HL-60/S4 treated with phorbol 12-myristate 13-acetate at 8.2 ng/mL for 4 days and 3 days (cell line): ENCODE data around the gene LRP1.

Experiments used
- in situ Hi-C: fragments of 300-500 bp; cut with MboI; formaldehyde crosslinking; loops from 2 replicates; pipeline ENCODE4 v1.15.0; 2022; ENCODE audit warnings: low sequenced_read_pairs

The LRP1 gene

GRCh38 chr12:57218030-57218853, 90.0 kb downstream of the LRP1 start:
- in situ Hi-C loops: no loop called here

GRCh38 chr12:57219205-57219992, 91.1 kb downstream of the LRP1 start:
- in situ Hi-C loops: no loop called here

GRCh38 chr12:57219993-57220754, 91.9 kb downstream of the LRP1 start:
- in situ Hi-C loops: no loop called here

GRCh38 chr12:57220770-57221168, 92.5 kb downstream of the LRP1 start:
- in situ Hi-C loops: no loop called here

- in situ Hi-C loops: no loop called here
Observed at GRCh38 chr12:57221169-57221917, 93.1 kb downstream of the LRP1 start.

- in situ Hi-C loops: no loop called here
Observed at GRCh38 chr12:57222286-57223190, 94.3 kb downstream of the LRP1 start.

GRCh38 chr12:57223191-57224165, 95.2 kb downstream of the LRP1 start:
- in situ Hi-C loops: no loop called here

DNA sequence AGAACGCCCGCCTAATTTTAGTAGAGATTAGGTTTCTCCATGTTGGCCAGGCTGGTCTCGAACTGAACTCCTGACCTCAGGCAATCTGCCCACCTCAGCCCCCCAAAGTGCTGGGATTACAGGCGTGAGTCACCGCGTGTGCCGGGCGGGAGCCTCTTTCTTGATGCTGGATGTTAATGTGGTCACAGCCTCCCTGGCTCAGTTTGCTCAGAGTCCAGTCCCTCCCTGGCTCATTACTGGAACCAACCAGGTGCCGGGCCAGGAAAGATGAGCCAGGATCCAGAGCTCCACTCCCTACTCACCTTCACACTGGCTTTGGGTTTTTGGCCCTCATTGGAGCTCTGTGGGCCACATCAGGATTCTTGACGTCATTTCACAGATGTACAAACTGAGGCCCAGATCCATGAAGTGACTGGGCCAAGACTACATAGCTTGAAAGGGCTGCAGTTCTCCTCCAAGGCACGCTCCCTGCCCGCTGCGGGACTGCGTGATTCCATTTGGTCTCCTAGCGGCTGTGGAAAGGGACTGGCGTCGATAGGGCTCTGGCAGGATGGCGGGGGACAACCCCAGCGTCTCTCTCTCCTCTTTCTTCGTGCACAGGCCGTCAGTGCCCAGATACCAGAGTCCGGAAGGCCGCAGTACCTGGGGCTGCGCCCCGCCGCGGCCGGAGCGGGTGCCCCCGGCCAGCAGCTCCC, 96.1 kb downstream of the LRP1 start:
- in situ Hi-C loops: no loop called here

GRCh38 chr12:57224973-57225679, 96.8 kb downstream of the LRP1 start:
- in situ Hi-C loops: no loop called here

GRCh38 chr12:57225680-57226210, 97.5 kb downstream of the LRP1 start:
- in situ Hi-C loops: no loop called here

DNA sequence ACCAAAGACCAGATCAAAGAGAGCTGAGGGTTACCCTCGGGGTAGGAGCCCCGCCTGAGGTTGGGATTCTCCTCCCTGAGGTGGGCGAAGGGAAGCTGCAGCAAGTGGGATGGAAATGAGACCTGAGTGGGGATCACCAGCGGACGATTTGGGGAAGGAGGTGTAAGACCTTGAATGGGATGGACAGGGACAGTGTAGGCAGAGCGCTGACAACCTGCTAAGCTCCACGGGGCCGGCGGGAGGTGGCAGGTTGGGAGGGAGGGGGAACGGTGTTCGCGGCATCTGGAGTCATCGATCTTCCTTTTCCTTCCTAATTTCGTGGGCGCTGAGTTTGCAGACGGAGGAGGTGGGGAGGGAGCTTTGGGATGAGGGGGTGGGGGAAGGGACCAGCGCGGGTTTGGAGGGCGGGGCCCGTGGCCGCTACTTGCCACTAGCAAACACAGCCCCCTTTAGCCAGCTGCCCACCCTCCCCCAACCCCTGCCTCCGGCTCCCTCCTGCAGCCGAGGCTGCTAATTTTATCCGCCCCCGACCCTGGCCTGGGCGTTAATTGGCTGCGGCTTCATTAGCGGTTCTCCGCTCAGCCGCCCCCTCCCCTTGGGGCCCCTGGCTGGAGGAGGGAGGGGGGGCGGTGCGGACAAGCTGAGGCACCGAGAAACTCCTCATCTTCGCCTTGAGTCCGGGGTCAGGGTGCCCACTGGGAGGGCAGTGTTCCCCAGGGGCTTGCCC, 98.5 kb downstream of the LRP1 start:
- in situ Hi-C loops: no loop called here

DNA sequence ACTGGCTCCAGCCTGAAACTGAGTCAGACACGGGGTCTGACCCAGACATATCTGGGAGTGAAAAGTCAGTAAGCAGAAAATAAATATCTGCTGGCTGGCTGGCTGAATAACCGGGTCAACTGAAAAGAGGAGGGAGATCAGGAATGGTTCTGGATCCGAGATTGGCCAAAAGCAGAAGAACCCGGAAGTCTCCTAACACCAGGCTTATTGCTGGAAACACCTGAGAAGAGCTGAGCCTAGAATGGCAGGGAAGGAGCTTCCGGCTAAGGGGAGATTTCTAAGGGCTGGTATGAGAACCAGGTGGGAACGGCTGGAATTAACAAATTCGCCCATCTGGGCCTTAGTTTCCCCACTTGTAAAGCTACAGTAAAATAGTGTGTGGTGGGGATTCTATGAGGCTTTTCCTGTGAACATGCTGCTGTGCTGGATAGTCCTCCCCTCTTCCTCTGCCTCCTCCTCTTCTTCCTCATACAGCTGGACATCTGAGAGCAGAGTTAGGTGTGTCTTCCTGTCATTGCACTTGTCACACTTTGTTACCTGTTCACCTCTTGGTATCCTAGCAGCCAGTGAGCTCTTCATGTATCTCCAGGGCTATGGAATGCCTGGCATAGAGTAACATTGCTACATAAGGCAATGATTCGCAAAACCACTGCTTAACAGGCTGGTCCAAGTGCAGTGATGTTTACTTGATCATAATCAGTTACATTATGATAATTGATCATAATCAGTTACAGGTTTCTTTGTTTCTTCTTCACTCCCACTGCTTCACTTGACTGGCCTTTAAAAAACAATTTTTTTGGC, 99.2 kb downstream of the LRP1 start:
- in situ Hi-C loops: no loop called here

DNA sequence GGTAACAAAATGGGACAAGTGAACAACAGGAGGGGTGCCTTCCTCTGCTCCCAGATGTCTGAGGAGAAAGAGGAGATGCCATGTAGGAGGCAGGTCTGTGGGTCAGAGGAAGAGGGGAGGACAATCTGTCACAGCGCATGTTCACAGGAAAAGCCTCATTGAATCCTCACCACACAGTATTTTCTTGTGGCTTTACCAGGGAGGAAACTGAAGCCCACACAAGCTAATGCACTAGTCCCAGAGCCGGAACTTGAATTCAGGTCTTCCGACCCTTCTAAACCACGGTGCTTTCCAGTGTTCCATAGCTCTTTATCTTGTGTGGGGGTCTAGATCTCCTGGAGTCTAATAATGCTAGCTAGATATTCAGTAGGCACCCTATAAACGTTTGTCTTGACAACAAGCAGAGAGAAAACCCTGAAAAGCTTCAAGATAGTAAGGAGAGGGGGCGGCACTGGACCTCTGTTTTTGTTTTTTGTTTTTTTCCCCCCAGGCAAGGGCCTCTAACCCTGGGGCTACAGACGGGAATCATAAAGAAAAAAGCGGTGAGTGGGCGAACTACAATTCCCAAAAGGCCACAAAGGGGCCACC, 100.9 kb downstream of the LRP1 start:
- in situ Hi-C loops: no loop called here

DNA sequence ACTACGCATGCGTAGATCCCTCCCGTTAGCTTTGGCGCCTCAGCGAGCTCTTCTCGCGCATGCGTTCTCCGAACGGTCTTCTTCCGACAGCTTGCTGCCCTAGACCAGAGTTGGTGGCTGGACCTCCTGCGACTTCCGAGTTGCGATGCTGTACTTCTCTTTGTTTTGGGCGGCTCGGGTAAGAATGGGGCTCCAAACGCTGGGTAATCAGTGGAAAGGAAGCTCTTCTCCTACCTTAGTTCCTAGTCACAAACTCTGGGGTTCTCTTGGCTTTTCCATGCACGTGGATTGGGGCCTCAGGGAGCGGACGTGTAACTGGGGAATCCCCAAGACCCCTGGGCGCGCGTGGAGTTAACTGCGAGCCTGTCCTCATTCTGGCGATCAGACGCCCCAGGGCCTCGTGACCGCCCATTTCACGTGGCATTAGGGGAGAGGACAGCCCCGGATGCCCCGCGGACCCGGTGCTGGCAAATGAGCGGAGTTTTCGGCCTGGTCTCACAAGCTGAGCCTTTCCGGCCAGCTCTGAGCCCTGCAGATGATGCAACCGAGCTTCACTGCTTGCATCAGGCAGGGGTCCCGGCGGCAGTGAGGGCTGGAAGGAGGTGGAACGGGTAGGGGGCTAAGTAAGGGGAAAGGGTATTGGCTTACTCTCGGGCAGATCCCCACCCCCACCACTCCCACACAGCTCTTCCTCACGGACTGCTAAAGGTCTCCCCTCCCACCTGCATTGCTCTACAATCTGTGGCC, 101.5 kb downstream of the LRP1 start, which contains the start of gene SHMT2:
Gene SHMT2 (plus strand): TSS at position 78 of the 747 bp plus-strand sequence. CDS start 68 bp downstream, at position 146.
- in situ Hi-C loops: no loop called here
